ENCODE measurements around the gene LINC00632. TPM values are rescaled to one million over a fixed set of nuclear protein-coding genes. Genes with fewer than 3 reads are reported as not detected.
A peak's percentile ranks its signal among the peaks of the same experiment; 100 is the strongest.

Gene LINC00632
- total and polyA plus RNA-seq, 2 donors (not counting 1 experiment from before 2014, with no cell fraction given): 6.9 to 82.5 TPM

DNA sequence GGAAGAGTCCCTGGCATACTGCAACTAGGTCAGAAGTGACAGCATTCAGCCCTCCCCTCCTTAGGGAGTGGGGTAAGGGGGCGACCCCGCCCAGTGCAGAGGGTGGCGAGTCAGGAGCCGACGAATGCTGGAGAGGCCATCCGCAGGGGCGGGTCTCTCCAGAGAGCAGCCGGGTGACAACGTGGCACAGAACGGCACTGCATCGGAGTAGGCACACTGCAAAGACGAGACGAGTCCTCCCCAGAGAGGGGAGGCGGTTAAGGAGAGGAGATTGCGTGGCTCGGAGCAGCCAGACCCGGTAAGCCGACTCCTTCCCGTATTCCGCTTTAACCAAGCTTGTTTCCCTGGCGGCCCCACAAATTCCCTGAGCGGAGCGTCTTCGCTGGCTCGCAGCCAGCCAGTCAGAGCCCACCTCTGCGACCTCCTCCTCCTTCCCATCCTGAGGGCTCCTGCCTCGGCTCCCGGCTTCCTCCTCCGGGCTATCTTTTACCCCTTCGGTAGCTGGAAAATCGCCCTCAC is 54.9 kb downstream of the LINC00632 start:
- H3K27me3 ChIP-seq (ENCODE audit: control insufficient read depth, insufficient read depth, low read length): no peaks in the 10 kb centered on the region
- TF ChIP-seq, protein P1, sequence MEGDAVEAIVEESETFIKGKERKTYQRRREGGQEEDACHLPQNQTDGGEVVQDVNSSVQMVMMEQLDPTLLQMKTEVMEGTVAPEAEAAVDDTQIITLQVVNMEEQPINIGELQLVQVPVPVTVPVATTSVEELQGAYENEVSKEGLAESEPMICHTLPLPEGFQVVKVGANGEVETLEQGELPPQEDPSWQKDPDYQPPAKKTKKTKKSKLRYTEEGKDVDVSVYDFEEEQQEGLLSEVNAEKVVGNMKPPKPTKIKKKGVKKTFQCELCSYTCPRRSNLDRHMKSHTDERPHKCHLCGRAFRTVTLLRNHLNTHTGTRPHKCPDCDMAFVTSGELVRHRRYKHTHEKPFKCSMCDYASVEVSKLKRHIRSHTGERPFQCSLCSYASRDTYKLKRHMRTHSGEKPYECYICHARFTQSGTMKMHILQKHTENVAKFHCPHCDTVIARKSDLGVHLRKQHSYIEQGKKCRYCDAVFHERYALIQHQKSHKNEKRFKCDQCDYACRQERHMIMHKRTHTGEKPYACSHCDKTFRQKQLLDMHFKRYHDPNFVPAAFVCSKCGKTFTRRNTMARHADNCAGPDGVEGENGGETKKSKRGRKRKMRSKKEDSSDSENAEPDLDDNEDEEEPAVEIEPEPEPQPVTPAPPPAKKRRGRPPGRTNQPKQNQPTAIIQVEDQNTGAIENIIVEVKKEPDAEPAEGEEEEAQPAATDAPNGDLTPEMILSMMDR (conservative IDR thresholded peaks at IDR 0.05 in 1 of 2, IDR thresholded peaks at IDR 0.05 in 1 of 2; ENCODE audit: low read depth in 1 of 2, low read length in 2 of 2): no peak
- no peak for TF ChIP-seq EZH2 (IDR thresholded peaks at IDR 0.05; ENCODE audit: low read length, missing control alignments)
- no peaks in the 10 kb centered on the region for H3K4me1 ChIP-seq (ENCODE audit: control insufficient read depth, extremely low read depth, insufficient read depth, low read length)
- peak overlapping the region; percentile 58 for H3K4me2 ChIP-seq (ENCODE audit: extremely low read depth, insufficient read depth, low read length)
- H3K9me3 ChIP-seq (ENCODE audit: control insufficient read depth, insufficient read depth, low read depth, low read length): no peaks in the 10 kb centered on the region
- H3K79me2 ChIP-seq (ENCODE audit: control insufficient read depth, insufficient read depth, low read length): peaks cover 10% of the 10 kb centered on the region
- H4K20me1 ChIP-seq (ENCODE audit: control insufficient read depth, extremely low read depth, insufficient read depth, low read length): no peaks in the 10 kb centered on the region
- DNase-seq (ENCODE audit: low read depth in 2 of 2): peak; percentile 67
- H3K4me3 ChIP-seq (replicated peaks in 1 of 4; ENCODE audit: control extremely low read depth in 1 of 4, insufficient read depth in 1 of 4, low read depth in 3 of 4, low read length in 4 of 4): peak overlapping the region; percentile 57 to 77 (median 64)
- no peaks in the 10 kb centered on the region for H3K36me3 ChIP-seq (ENCODE audit: control insufficient read depth, insufficient read depth, low read length)
- peak overlapping the region; percentile 50 for H3K9ac ChIP-seq (ENCODE audit: insufficient read depth, low read length)
- peak overlapping the region; percentile 65 for H2AFZ ChIP-seq (ENCODE audit: low read length)
- peak overlapping the region; percentile 63 for H3K27ac ChIP-seq (ENCODE audit: insufficient read depth, low read length)

GRCh38 chrX:140765043-140765784 is 55.7 kb downstream of the LINC00632 start:
- no peak for TF ChIP-seq EZH2 (IDR thresholded peaks at IDR 0.05; ENCODE audit: low read length, missing control alignments)
- TF ChIP-seq, protein P1 (conservative IDR thresholded peaks at IDR 0.05 in 1 of 2, IDR thresholded peaks at IDR 0.05 in 1 of 2; ENCODE audit: low read depth in 1 of 2, low read length in 2 of 2): no peak
- peak overlapping the region; percentile 50 for H3K9ac ChIP-seq (ENCODE audit: insufficient read depth, low read length)
- H3K4me3 ChIP-seq (replicated peaks in 1 of 4; ENCODE audit: control extremely low read depth in 1 of 4, insufficient read depth in 1 of 4, low read depth in 3 of 4, low read length in 4 of 4): peak overlapping the region; percentile 57 to 77 (median 64)
- no peaks in the 10 kb centered on the region for H4K20me1 ChIP-seq (ENCODE audit: control insufficient read depth, extremely low read depth, insufficient read depth, low read length)
- H3K4me1 ChIP-seq (ENCODE audit: control insufficient read depth, extremely low read depth, insufficient read depth, low read length): no peaks in the 10 kb centered on the region
- no peaks in the 10 kb centered on the region for H3K27me3 ChIP-seq (ENCODE audit: control insufficient read depth, insufficient read depth, low read length)
- H3K79me2 ChIP-seq (ENCODE audit: control insufficient read depth, insufficient read depth, low read length): peaks cover 10% of the 10 kb centered on the region
- peak overlapping the region; percentile 58 for H3K4me2 ChIP-seq (ENCODE audit: extremely low read depth, insufficient read depth, low read length)
- peak; percentile 61 to 73 for DNase-seq (ENCODE audit: low read depth in 2 of 2)
- peak overlapping the region; percentile 40 for H2AFZ ChIP-seq (ENCODE audit: low read length)
- H3K27ac ChIP-seq (ENCODE audit: insufficient read depth, low read length): peak overlapping the region; percentile 63
- H3K36me3 ChIP-seq (ENCODE audit: control insufficient read depth, insufficient read depth, low read length): no peaks in the 10 kb centered on the region
- no peaks in the 10 kb centered on the region for H3K9me3 ChIP-seq (ENCODE audit: control insufficient read depth, insufficient read depth, low read depth, low read length)

DNA sequence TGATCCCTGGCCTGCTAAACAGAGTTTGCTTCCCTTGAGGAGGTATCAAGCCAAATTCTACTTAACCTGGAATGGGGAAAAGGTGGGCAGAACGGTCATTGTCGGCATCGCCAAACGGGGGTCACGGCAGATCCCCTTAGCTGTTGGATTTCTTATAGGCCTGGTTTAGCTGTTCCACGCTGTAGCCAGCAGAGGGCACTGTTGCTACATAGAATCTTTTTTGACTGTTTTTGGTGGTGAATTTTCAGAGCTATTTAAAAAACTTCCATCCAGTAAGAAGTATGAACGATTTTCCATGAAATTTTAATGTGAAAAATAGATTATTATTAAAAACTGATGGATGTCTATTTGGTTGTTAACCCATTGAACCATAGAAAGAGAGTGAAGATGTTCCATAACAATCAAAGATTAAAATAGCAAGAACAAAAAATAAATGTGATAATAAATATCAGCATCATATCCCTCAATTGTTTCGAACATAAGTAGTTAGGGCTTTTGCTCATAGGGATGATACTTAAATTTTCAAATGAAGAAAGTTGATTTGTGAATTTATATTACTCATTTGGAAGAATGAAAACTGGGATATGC is 56.6 kb downstream of the LINC00632 start:
- Histone ChIP-seq H3K27me3 (ENCODE audit: control insufficient read depth, insufficient read depth, low read length) (no peaks in the 10 kb centered on the region), H4K20me1 (ENCODE audit: control insufficient read depth, extremely low read depth, insufficient read depth, low read length) (no peaks in the 10 kb centered on the region), H3K4me3 (replicated peaks in 1 of 4; ENCODE audit: control extremely low read depth in 1 of 4, insufficient read depth in 1 of 4, low read depth in 3 of 4, low read length in 4 of 4) (peak overlapping the region; percentile 57 to 77 (median 64)), H3K36me3 (ENCODE audit: control insufficient read depth, insufficient read depth, low read length) (no peaks in the 10 kb centered on the region), H2AFZ (ENCODE audit: low read length) (peak overlapping the region; percentile 49), H3K4me1 (ENCODE audit: control insufficient read depth, extremely low read depth, insufficient read depth, low read length) (no peaks in the 10 kb centered on the region), H3K27ac (ENCODE audit: insufficient read depth, low read length) (peak overlapping the region; percentile 14), H3K9me3 (ENCODE audit: control insufficient read depth, insufficient read depth, low read depth, low read length) (no peaks in the 10 kb centered on the region), H3K4me2 (ENCODE audit: extremely low read depth, insufficient read depth, low read length) (peak overlapping the region; percentile 58), H3K79me2 (ENCODE audit: control insufficient read depth, insufficient read depth, low read length) (peaks cover 10% of the 10 kb centered on the region), H3K9ac (ENCODE audit: insufficient read depth, low read length) (peak overlapping the region; percentile 23)
- DNase-seq (ENCODE audit: low read depth in 2 of 2): peak; percentile 49 to 76
- TF ChIP-seq, protein P1 (conservative IDR thresholded peaks at IDR 0.05 in 1 of 2, IDR thresholded peaks at IDR 0.05 in 1 of 2; ENCODE audit: low read depth in 1 of 2, low read length in 2 of 2): peak; percentile 61 to 67
- no peak for TF ChIP-seq EZH2 (IDR thresholded peaks at IDR 0.05; ENCODE audit: low read length, missing control alignments)
